H9 (cell line): ENCODE data around the gene CERS2. TPM values are rescaled to one million over a fixed set of nuclear protein-coding genes. Genes with fewer than 3 reads are reported as not detected.

ENCODE experiments used
- DNase-seq: peaks from one replicate; pipeline ENCODE4 v3.0.0-alpha.2; 2017
- H2AFZ ChIP-seq: one replicate; pipeline ENCODE4 v1.6.1; 2013; ENCODE audit warnings: mild to moderate bottlenecking, low read length, control low read depth, moderate library complexity
- H2AK5ac ChIP-seq: 2 replicates; pipeline ENCODE4 v1.6.1; 2013; ENCODE audit warnings: low read length, control low read depth, mixed read lengths; ENCODE audit not compliant: insufficient read length
- H2BK120ac ChIP-seq: one replicate; pipeline ENCODE4 v1.6.1; 2013; ENCODE audit warnings: low read depth, mild to moderate bottlenecking, low read length, control low read depth, inconsistent platforms; ENCODE audit not compliant: poor library complexity, severe bottlenecking
- H2BK12ac ChIP-seq: 2 replicates; pipeline ENCODE4 v1.6.1; 2013; ENCODE audit warnings: low read length, control low read depth, mixed read lengths, low read depth; ENCODE audit not compliant: insufficient read length
- H2BK15ac ChIP-seq: 2 replicates; pipeline ENCODE4 v1.6.1; 2013; ENCODE audit warnings: low read depth, low read length, control low read depth
- H2BK20ac ChIP-seq: one replicate; pipeline ENCODE4 v1.6.1; 2013; ENCODE audit warnings: low read depth, mild to moderate bottlenecking, low read length, control low read depth, inconsistent platforms; ENCODE audit not compliant: poor library complexity, severe bottlenecking
- H2BK5ac ChIP-seq: 2 replicates; pipeline ENCODE4 v1.6.1; 2013; ENCODE audit warnings: low read length, control low read depth, mixed read lengths; ENCODE audit not compliant: insufficient read length
- H3K14ac ChIP-seq: 2 replicates; pipeline ENCODE4 v1.6.1; 2013; ENCODE audit warnings: low read length, control low read depth; ENCODE audit not compliant: insufficient read depth
- H3K18ac ChIP-seq: 2 replicates; pipeline ENCODE4 v1.6.1; 2013; ENCODE audit warnings: low read depth, mild to moderate bottlenecking, mixed read lengths, low read length, control low read depth; ENCODE audit not compliant: insufficient read length
- H3K23ac ChIP-seq: 2 replicates; pipeline ENCODE4 v1.6.1; 2013; ENCODE audit warnings: low read length, control low read depth, mixed read lengths, low read depth; ENCODE audit not compliant: insufficient read length
- H3K23me2 ChIP-seq: 2 replicates; pipeline ENCODE4 v1.6.1; 2013; ENCODE audit warnings: low read depth, mild to moderate bottlenecking, mixed read lengths, low read length, control low read depth; ENCODE audit not compliant: insufficient read length, poor library complexity, severe bottlenecking
- H3K27ac ChIP-seq: 2 replicates; pipeline ENCODE4 v1.5.1; 2013; ENCODE audit warnings: low read length, control low read depth, mixed read lengths, low read depth; ENCODE audit not compliant: insufficient read length
- H3K27me3 ChIP-seq: 2 replicates; pipeline ENCODE4 v1.6.1; 2013; ENCODE audit warnings: low read length, control low read depth, inconsistent platforms; ENCODE audit not compliant: insufficient read depth
- H3K4ac ChIP-seq: 2 replicates; pipeline ENCODE4 v1.6.1; 2013; ENCODE audit warnings: low read depth, mild to moderate bottlenecking, control low read depth, inconsistent platforms, low read length, moderate library complexity
- H3K4me1 ChIP-seq: 2 replicates; pipeline ENCODE4 v1.6.1; 2013; ENCODE audit warnings: low read length, control low read depth, inconsistent platforms; ENCODE audit not compliant: insufficient read depth
- H3K4me2 ChIP-seq: 2 replicates; pipeline ENCODE4 v1.6.1; 2013; ENCODE audit warnings: low read length, control low read depth, mixed read lengths; ENCODE audit not compliant: insufficient read length, insufficient read depth
- H3K56ac ChIP-seq: 2 replicates; pipeline ENCODE4 v1.6.1; 2013; ENCODE audit warnings: low read depth, mild to moderate bottlenecking, mixed read lengths, low read length, control low read depth; ENCODE audit not compliant: insufficient read length
- H3K79me1 ChIP-seq: 2 replicates; pipeline ENCODE4 v1.6.1; 2013; ENCODE audit warnings: low read depth, mild to moderate bottlenecking, moderate library complexity, low read length, control low read depth, inconsistent platforms; ENCODE audit not compliant: insufficient read depth, poor library complexity, severe bottlenecking
- H3K79me2 ChIP-seq: 2 replicates; pipeline ENCODE4 v1.6.1; 2013; ENCODE audit warnings: low read length, control low read depth, inconsistent platforms; ENCODE audit not compliant: insufficient read depth
- H3K9ac ChIP-seq: 2 replicates; pipeline ENCODE4 v1.6.1; 2013; ENCODE audit warnings: low read length, control low read depth, mixed read lengths; ENCODE audit not compliant: insufficient read length; ENCODE audit errors: extremely low read depth
- H3K9me3 ChIP-seq: one replicate; pipeline ENCODE4 v1.6.1; 2013; ENCODE audit warnings: low read depth, low read length, inconsistent platforms; ENCODE audit not compliant: control insufficient read depth
- H3T11ph ChIP-seq: one replicate; pipeline ENCODE4 v1.6.1; 2013; ENCODE audit warnings: mild to moderate bottlenecking, low read length, control low read depth, inconsistent platforms
- H4K20me1 ChIP-seq: one replicate; pipeline ENCODE4 v1.6.1; 2013; ENCODE audit not compliant: control insufficient read depth, insufficient read length, insufficient read depth
- H4K5ac ChIP-seq: 2 replicates; pipeline ENCODE4 v1.6.1; 2013; ENCODE audit warnings: low read depth, mild to moderate bottlenecking, mixed read lengths, low read length, control low read depth; ENCODE audit not compliant: insufficient read length
- H4K8ac ChIP-seq: replicated peaks from 2 replicates; pipeline ENCODE4 v1.6.1; 2013; ENCODE audit warnings: low read length, control low read depth, mixed read lengths, low read depth; ENCODE audit not compliant: insufficient read length
- H4K91ac ChIP-seq: 2 replicates; pipeline ENCODE4 v1.6.1; 2013; ENCODE audit warnings: low read depth, mild to moderate bottlenecking, moderate library complexity, mixed read lengths, low read length, control low read depth; ENCODE audit not compliant: insufficient read length
- H3K27ac Mint-ChIP-seq, 3 experiments: 2 replicates in 2 of 3; 3 replicates in 1 of 3; pipeline ENCODE4 v1.8.0; 2020 to 2021; ENCODE audit warnings: mixed read lengths in 3 of 3, mild to moderate bottlenecking in 1 of 3, moderate library complexity in 1 of 3
- H3K27me3 Mint-ChIP-seq: 2 replicates; pipeline ENCODE4 v1.8.0; 2021; ENCODE audit warnings: low read depth, mild to moderate bottlenecking, moderate library complexity, mixed read lengths
- H3K36me3 Mint-ChIP-seq, 3 experiments: 2 replicates in 2 of 3; 3 replicates in 1 of 3; pipeline ENCODE4 v1.8.0; 2020 to 2021; ENCODE audit warnings: low read depth in 3 of 3, mixed read lengths in 3 of 3; ENCODE audit not compliant: insufficient read depth in 1 of 3
- H3K4me1 Mint-ChIP-seq, 2 experiments: 2 replicates each; pipeline ENCODE4 v1.8.0; 2020; ENCODE audit warnings: mixed read lengths in 2 of 2
- H3K4me3 Mint-ChIP-seq, 2 experiments: 2 replicates in 1 of 2; 3 replicates in 1 of 2; pipeline ENCODE4 v1.8.0; 2020 to 2021; ENCODE audit warnings: mild to moderate bottlenecking in 2 of 2, mixed read lengths in 2 of 2, moderate library complexity in 1 of 2
- H3K9me3 Mint-ChIP-seq, 2 experiments: 2 replicates in 1 of 2; 3 replicates in 1 of 2; pipeline ENCODE4 v1.8.0; 2020; ENCODE audit warnings: mild to moderate bottlenecking in 2 of 2, mixed read lengths in 2 of 2, moderate library complexity in 1 of 2
- WGBS: extraction: QIAGEN DNeasy Blood & Tissue Kit; methylation state at CpG from one replicate; pipeline ENCODE4 v1.1.7; 2013; ENCODE audit warnings: missing lambda C conversion rate, low lambda C conversion rate, mixed read lengths; ENCODE audit not compliant: insufficient read length; ENCODE audit errors: extremely low coverage; 5-methylcytosine and 5-hydroxymethylcytosine counted together
- total RNA-seq: library from RNA; stranded (reverse); gene quantifications from 2 replicates; pipeline ENCODE4 v1.2.1, GENCODE V29; 2021
- TF ChIP-seq, protein P1 (sequence below): fragments of 200-600 bp; sonication (generic); conservative IDR thresholded peaks from 3 replicates; pipeline ENCODE4 v1.8.0; 2021; ENCODE audit warnings: antibody characterized with exemption, mild to moderate bottlenecking

CERS2 gene
- total RNA-seq, 1 experiment from 2014 or later = 201 TPM

DNA sequence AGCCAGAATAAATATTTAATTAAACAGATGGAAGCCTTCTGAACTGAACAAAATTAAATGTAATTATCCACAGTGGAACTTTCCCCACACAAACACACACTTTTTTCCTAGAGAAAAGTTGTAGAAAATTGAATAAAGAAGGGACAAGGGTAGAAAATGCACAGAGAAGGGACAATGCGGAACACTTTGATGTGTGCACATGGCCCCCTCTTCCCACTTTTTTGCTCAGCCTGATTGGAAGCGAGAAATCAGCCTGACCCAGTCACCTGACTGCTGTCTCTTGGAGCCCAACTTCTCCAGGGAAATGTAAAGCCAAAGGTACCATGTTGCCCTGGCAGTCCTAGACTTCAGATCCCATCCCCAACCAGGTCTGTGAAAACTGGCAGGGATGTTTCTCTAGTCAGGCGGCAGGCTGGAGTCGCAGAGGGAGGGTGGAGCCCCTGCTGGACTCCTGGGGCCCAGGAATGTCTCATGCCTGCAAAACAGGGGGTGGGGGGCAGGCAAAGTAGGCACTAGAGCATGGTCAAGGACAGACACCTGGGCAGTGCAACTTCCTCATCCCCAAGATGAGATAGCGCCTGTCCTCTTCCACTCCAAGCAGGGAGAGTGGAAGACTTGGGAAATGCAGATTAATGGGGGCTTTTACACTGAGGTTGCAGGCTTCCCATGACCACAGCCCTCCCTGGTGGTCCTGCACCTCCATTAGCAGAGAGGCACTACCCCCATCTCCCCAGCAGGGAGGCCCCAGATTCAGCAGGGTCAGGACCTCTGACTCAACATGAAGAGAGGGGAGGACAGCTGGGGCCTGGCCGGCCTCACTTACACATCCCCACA, 2.8 kb downstream of the CERS2 start:
- Histone ChIP-seq H3K14ac (no peak overlapping the region), H2BK15ac (no peak overlapping the region), H2AFZ (no peak overlapping the region), H3K4me2 (peak overlapping the region; percentile 72), H3K79me1 (no peaks in the 10 kb centered on the region), H2BK12ac (no peak overlapping the region), H3K18ac (no peak overlapping the region), H3K4ac (no peak overlapping the region), H3K23me2 (peaks cover 12% of the 10 kb centered on the region), H2BK5ac (no peak overlapping the region), H3K9me3 (no peaks in the 10 kb centered on the region), H3K27ac (no peak overlapping the region), H4K20me1 (no peaks in the 10 kb centered on the region), H3K56ac (no peak overlapping the region), H3T11ph (no peak overlapping the region), H2BK20ac (no peak overlapping the region), H3K4me1 (peaks cover 13% of the 10 kb centered on the region), H4K8ac (no peak overlapping the region), H3K23ac (no peak overlapping the region), H2BK120ac (no peak overlapping the region), H4K5ac (no peak overlapping the region), H3K27me3 (no peaks in the 10 kb centered on the region), H3K79me2 (peaks cover 31% of the 10 kb centered on the region; the same call in 1 of the 2 replicates), H2AK5ac (no peak overlapping the region), H3K9ac (no peak overlapping the region), H4K91ac (no peak overlapping the region)
- DNase-seq = peak; percentile 50
- H3K4me1 Mint-ChIP-seq = peaks cover 56 to 59% of the 10 kb centered on the region in 2 experiments
- H3K36me3 Mint-ChIP-seq = peaks cover 25 to 27% (median 26%) of the 10 kb centered on the region in 3 experiments
- H3K27ac Mint-ChIP-seq = peak overlapping the region; percentile 79 to 96 (median 92); a peak in 6 of 7 replicates
- peak overlapping the region; percentile 78 to 86 for H3K4me3 Mint-ChIP-seq
- no peaks in the 10 kb centered on the region for H3K9me3 Mint-ChIP-seq
- no CpG with 5 or more reads among the region's 6 CpGs for WGBS
- TF ChIP-seq, protein P1, sequence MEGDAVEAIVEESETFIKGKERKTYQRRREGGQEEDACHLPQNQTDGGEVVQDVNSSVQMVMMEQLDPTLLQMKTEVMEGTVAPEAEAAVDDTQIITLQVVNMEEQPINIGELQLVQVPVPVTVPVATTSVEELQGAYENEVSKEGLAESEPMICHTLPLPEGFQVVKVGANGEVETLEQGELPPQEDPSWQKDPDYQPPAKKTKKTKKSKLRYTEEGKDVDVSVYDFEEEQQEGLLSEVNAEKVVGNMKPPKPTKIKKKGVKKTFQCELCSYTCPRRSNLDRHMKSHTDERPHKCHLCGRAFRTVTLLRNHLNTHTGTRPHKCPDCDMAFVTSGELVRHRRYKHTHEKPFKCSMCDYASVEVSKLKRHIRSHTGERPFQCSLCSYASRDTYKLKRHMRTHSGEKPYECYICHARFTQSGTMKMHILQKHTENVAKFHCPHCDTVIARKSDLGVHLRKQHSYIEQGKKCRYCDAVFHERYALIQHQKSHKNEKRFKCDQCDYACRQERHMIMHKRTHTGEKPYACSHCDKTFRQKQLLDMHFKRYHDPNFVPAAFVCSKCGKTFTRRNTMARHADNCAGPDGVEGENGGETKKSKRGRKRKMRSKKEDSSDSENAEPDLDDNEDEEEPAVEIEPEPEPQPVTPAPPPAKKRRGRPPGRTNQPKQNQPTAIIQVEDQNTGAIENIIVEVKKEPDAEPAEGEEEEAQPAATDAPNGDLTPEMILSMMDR = peak; percentile 40; the same call in 2 of the 3 replicates
- H3K27me3 Mint-ChIP-seq = no peaks in the 10 kb centered on the region
